HepG2 (cell line): ENCODE data around the gene LDAH.

Experiments used
- POLR2A ChIP-seq, 2 experiments: IDR thresholded peaks; 2 replicates each; pipeline ENCODE4 v1.6.1; 2011; ENCODE audit warnings: low read depth in 2 of 2, low read length in 2 of 2, mild to moderate bottlenecking in 1 of 2, moderate library complexity in 1 of 2; ENCODE audit not compliant: insufficient read depth in 1 of 2
- TF ChIP-seq, protein P1 (sequence below): sonication (generic); formaldehyde crosslinking; IDR thresholded peaks from 2 replicates; pipeline ENCODE4 v1.5.0; 2020; ENCODE audit warnings: mild to moderate bottlenecking, missing genetic modification reagents, moderate library complexity
- TF ChIP-seq, protein P2 (sequence below): sonication (generic); formaldehyde crosslinking; IDR thresholded peaks from 2 replicates; pipeline ENCODE4 v1.8.0; 2022; ENCODE audit warnings: low read depth, missing genetic modification reagents

DNA sequence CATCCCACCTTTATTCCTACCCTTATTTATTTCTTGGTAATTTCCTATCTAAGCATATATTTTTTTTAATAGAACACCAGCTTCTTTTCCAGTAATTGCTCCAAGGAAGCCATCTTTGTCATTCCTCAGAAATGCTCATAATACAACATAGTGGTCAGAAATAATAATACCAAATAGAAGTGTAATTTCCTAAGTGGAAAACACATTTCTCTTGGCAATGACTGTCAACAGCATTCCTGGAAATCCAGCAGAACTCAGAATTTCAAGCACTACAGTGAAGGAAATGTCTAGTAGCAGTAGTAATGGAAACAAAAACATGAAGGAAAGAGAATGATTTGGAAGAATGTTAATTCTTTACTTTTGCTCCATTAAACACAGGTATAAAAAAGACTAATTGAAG is 99.4 kb downstream of the LDAH start:
- TF ChIP-seq, protein P1, sequence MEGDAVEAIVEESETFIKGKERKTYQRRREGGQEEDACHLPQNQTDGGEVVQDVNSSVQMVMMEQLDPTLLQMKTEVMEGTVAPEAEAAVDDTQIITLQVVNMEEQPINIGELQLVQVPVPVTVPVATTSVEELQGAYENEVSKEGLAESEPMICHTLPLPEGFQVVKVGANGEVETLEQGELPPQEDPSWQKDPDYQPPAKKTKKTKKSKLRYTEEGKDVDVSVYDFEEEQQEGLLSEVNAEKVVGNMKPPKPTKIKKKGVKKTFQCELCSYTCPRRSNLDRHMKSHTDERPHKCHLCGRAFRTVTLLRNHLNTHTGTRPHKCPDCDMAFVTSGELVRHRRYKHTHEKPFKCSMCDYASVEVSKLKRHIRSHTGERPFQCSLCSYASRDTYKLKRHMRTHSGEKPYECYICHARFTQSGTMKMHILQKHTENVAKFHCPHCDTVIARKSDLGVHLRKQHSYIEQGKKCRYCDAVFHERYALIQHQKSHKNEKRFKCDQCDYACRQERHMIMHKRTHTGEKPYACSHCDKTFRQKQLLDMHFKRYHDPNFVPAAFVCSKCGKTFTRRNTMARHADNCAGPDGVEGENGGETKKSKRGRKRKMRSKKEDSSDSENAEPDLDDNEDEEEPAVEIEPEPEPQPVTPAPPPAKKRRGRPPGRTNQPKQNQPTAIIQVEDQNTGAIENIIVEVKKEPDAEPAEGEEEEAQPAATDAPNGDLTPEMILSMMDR (CRISPR knock-in tag), result no peak
- TF ChIP-seq POLR2A (IDR thresholded peaks at IDR 0.05; ENCODE audit: insufficient read depth in 1 of 2, low read depth in 2 of 2, low read length in 2 of 2), result no peak
- TF ChIP-seq, protein P2, sequence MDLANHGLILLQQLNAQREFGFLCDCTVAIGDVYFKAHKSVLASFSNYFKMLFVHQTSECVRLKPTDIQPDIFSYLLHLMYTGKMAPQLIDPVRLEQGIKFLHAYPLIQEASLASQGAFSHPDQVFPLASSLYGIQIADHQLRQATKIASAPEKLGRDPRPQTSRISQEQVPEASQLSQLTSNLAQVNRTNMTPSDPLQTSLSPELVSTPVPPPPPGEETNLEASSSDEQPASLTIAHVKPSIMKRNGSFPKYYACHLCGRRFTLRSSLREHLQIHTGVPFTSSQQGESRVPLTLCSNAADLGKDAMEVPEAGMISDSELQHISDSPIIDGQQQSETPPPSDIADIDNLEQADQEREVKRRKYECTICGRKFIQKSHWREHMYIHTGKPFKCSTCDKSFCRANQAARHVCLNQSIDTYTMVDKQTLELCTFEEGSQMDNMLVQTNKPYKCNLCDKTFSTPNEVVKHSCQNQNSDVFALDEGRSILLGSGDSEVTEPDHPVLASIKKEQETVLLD (CRISPR knock-in tag), result no peak
